ENCODE results near the gene KSR1. TPM values are rescaled to one million over a fixed set of nuclear protein-coding genes. Genes with fewer than 3 reads are reported as not detected.

Gene KSR1
- total RNA-seq, 1 donor from 2014 or later, result 59.6 TPM

DNA sequence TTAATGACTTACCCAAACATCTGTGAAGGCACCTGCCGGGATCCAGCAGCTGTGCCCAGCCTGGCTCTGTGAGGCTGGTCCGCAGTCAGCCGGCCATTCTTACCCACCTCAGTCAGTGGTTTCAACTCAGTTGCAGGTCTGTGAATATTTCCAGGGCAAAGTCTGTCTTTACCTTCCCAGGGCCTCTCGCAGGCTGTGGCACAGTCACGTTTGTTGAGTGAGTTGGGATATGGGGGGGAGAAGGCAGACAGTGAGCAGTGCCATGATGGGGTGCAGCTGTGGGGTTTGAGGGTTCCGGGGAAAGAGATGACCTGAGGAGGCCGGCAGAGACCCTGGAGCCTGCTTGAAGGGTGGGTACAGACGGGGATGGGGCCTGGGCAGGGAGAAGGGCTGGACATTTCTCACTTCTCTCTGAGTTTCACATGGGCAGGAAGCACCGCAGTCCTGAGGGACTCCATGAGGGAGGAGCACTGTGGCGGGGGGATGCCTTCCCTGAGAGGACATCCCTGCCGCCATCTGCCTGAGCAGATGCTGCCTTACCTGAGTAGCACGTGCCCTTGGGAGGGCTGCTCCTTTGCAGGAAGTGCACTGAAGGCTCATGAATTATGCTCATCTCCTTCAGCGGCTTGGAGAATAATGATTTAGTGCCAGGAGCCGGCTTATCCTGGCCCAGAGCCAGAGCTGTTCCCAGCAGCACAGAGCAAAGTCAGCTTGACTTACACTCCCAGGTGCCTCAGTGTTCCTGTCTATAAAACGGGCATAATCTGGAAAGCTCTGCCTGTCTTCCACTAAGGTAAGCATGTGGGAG, 48.1 kb downstream of the KSR1 start:
- Histone ChIP-seq H3K36me3 (no peaks in the 10 kb centered on the region), H3K4me3 (no peak overlapping the region), H3K27ac (no peak overlapping the region), H3K9me3 (no peaks in the 10 kb centered on the region), H3K4me1 (peaks cover 25% of the 10 kb centered on the region), H3K27me3 (ENCODE audit: low read depth) (no peaks in the 10 kb centered on the region)
- TF ChIP-seq, protein P1, sequence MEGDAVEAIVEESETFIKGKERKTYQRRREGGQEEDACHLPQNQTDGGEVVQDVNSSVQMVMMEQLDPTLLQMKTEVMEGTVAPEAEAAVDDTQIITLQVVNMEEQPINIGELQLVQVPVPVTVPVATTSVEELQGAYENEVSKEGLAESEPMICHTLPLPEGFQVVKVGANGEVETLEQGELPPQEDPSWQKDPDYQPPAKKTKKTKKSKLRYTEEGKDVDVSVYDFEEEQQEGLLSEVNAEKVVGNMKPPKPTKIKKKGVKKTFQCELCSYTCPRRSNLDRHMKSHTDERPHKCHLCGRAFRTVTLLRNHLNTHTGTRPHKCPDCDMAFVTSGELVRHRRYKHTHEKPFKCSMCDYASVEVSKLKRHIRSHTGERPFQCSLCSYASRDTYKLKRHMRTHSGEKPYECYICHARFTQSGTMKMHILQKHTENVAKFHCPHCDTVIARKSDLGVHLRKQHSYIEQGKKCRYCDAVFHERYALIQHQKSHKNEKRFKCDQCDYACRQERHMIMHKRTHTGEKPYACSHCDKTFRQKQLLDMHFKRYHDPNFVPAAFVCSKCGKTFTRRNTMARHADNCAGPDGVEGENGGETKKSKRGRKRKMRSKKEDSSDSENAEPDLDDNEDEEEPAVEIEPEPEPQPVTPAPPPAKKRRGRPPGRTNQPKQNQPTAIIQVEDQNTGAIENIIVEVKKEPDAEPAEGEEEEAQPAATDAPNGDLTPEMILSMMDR (IDR thresholded peaks at IDR 0.05), result no peak
- no peak for ATAC-seq
- no peak for DNase-seq
- intact Hi-C loops (cut with DNase I), result no loop called here

DNA sequence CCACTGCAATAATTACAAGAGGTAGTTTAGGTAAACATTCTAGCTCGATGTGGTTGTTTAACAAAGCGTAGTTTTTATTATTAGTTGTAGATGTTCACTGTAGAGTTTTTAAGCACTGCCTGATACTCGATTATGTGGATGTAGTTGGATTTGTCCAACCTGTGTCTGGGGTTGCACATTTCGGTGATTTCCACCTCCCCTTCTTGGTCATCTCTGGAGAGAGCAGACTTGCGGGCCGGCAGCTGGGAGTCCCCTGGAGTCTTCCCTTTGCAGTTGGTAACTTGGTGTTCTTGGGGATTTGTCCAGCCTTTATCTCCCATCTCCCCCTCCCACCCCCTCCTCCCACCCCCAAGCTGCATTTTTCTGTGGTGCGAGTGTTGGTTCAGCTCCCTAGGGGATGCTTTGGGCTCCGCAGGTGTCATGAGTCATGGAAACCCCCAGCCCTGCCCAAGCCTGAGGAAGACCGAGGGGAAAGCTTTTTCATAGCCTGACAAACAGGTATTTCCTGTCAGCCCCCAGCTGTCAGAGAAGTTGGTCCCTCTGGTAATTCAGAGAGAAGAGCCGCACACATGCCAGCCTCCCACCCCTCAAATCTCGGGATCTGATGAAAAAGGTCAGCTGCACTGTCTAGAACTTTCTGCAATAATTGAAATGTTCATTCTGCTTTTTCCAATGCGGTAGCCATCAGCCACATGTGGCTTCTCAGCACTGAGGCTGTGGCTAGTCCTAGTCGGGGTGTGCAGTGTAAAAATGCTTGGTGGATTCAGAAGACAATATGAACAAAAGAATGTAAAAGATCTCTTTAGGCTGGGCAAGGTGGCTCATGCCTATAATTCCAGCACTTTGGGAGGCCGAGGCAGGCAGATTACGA, 50.3 kb downstream of the KSR1 start:
- TF ChIP-seq, protein P1 (IDR thresholded peaks at IDR 0.05), result no peak
- Histone ChIP-seq H3K27me3 (ENCODE audit: low read depth) (no peaks in the 10 kb centered on the region), H3K27ac (no peak overlapping the region), H3K4me3 (no peak overlapping the region), H3K36me3 (no peaks in the 10 kb centered on the region), H3K9me3 (no peaks in the 10 kb centered on the region), H3K4me1 (peaks cover 29% of the 10 kb centered on the region)
- intact Hi-C loops (cut with DNase I), result no loop called here
- no peak for ATAC-seq
- DNase-seq, result no peak

DNA sequence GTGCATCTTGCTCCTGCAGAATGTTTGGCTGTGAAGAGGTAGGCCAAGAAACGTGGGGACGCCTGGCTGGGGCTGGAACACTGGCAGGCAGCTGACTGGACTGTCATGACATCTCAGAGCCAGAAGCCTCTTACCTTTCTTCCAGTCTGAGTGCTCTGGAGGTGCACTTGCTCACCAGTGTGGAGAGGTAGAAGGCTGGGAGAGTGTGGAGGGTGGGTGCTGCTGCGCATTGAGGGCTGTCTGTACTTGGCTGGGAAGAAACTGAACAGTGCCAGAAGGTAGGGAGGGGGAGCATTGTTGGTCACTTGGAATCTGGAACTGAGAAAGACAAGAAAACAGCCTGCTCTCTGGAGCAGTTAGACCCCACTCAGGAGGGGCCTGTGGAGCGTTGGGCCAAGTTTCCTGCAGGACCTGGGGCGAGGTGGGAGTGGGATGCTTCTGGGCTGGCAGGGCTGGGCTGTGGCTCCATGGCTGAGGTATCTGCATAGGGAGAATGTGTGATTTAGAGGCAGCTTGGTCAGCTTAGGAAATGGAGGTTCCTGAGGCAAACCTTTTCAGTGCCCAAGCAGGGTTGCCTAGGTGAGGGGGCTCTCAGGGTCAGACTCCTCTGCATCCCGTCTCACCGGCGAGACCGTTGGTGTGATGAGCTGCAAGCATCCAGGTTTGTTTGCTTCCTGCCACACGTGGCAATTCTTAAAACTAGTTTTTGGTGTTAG, 55.1 kb downstream of the KSR1 start:
- intact Hi-C loops (cut with DNase I), result no loop called here

DNA sequence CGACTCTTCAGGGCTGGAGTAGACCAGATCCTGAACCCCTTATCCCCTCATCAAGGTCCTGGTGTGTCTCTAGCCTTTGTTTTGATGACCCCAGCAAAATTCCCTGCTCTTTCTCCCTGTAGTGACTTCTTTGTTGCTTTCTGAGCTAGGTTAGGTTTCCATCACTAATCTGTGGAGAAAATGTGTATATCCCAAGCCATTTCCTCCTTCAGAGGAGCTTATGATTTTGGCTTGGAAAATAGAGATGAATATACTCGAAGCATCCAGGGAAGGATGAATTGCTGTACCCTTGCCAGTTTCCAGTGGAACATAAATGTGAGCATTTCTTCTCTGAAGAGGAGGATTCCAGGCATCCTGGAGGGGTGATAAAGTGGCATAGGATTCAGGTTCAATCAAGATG, 55.8 kb downstream of the KSR1 start:
- no peaks in the 10 kb centered on the region for H3K27me3 ChIP-seq (ENCODE audit: low read depth)
- H3K9me3 ChIP-seq, result no peaks in the 10 kb centered on the region
- peaks cover 12% of the 10 kb centered on the region for H3K4me1 ChIP-seq
- H3K36me3 ChIP-seq, result no peaks in the 10 kb centered on the region
- intact Hi-C loops (cut with DNase I), result no loop called here
- TF ChIP-seq, protein P1 (IDR thresholded peaks at IDR 0.05), result no peak
- no peak overlapping the region for H3K4me3 ChIP-seq
- no peak for ATAC-seq
- no peak for DNase-seq
- H3K27ac ChIP-seq, result no peak overlapping the region

More for the DNA sequence above, 55.1 kb downstream of the KSR1 start:
- H3K4me1 ChIP-seq, result peaks cover 12% of the 10 kb centered on the region
- ATAC-seq (no peak), DNase-seq (no peak)
- TF ChIP-seq, protein P1 (IDR thresholded peaks at IDR 0.05), result no peak
- no peaks in the 10 kb centered on the region for H3K27me3 ChIP-seq (ENCODE audit: low read depth)
- H3K36me3 ChIP-seq, result no peaks in the 10 kb centered on the region
- H3K9me3 ChIP-seq, result no peaks in the 10 kb centered on the region
- no peak overlapping the region for H3K27ac ChIP-seq
- H3K4me3 ChIP-seq, result no peak overlapping the region
